ENCODE measurements around the gene NLK.

Gene NLK

DNA sequence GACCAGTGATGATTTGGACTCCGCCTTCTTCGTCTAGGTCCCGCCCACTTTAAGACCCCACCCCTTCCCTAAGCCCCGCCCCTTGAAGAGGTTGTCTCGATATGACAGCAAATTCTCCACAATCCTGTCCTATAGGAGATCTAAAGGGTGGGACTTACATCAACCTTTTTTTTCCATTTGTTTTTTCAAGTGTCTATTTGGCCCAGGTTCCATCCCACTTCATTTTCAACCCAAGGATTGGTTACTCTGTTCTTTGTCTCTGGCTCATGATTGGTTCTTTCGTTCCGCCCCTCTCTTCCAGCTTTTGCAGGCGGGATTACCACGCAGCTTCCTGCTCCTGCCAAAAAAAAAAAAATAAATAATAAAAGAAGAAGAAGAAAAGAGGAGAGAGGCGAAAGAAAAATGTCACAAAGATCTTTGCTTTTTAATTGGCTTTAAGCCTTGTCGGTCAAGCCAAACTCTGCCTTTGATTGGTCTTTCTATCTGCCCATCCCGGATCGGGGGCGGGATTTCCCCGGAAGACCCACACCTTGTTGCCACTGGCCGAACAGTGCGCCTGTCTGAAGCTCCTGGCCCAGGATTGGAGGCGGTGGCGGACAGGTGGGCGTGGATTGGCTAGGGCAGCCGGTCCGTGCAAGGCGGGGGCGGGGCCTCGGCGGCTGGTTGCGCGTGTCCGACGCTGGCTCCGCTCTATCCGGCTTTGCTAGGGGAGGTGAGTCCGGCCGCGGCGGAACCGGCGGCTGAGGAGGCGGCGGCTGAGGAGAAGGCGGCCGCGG is 1.2 kb upstream of the NLK start:
- peak; percentile 99 to 100 for DNase-seq

DNA sequence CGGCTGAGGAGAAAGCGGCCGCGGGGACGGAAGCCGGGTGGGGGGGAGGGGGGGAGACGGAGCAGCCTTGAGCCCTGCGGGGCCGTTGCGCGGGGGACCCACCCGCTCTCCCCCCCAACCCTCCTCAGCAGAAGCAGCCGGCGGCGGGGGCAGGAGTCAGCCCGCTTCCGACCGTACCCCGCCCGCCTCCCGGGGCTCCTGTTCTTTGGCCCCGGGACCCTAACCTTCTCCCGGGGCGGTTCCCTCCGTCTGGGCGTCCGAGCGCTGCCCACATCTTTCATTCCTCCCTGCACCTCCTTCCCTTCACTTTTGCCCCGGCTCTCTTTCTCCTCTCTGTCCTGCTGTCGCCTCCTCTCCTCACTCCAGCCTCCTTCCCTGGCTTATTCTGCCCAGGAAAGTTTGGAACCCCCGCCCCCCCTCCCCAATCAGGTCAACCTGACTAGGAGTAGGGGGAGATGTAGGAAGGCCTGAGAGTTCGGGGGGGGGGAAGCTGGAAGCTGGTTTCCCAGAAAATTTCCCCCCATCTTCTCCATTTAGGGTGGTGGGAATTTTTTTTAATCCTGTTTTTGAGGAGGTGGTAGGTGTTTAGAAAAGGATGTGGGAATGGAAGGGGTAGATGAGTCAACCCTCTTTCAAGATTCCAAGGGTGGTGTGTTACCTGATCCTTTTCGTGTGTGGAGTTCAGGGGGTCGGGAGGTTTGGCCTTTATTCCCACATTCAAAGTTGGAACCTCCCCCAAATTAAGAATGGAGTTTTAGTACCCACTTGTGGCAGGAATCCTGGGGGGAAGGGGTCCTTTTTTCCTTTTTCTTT is 427 bp upstream of the NLK start:
- no peak for DNase-seq

DNA sequence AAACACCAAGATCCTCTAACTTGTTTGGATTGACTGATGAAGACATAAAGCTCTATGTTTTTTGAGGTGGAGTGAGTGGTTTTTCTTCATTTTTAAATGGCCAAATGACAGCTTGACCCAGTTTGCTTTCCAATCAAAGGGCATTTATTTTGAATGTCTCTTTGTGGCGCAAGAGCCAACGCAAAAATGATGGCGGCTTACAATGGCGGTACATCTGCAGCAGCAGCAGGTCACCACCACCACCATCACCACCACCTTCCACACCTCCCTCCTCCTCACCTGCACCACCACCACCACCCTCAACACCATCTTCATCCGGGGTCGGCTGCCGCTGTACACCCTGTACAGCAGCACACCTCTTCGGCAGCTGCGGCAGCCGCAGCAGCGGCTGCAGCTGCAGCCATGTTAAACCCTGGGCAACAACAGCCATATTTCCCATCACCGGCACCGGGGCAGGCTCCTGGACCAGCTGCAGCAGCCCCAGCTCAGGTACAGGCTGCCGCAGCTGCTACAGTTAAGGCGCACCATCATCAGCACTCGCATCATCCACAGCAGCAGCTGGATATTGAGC is 329 bp downstream of the NLK start:
- no peak for DNase-seq

DNA sequence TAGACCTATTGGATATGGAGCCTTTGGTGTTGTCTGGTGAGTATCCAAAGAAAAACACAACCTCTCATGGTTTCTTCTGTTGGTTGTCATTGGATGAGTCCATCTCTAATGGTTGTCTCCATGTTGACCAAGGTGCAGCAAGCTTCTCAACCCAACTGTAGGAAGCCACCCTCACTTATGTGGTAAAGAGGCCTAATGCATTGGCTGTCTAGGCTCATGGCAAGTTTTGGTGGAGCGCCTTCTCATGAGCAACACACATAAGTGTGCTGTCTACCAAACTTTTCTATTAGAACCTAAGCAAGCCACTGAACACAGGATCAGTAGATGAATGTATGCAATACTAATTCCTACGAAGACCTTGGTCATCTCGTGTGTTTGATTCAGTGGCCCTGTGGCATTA is 819 bp downstream of the NLK start:
- no peak for DNase-seq

DNA sequence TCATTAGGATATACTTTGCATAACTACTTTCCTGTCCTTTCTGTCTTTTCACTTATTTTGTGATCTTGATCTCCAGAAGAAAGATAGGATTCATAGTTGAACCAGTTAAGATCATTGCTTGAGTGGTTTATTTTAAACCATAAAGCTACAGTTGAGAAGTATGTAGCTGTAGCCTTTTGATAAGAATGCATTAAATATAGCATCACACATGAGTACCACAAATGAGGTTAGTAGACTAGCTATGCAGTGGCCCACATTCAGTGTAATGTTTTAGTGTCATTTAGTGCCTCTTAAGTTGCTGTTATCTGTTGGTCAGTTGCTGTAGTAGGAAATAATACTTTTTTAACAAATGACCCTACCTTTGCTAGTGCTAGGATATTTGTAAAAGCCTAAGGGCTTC is 1.3 kb downstream of the NLK start:
- DNase-seq = no peak

DNA sequence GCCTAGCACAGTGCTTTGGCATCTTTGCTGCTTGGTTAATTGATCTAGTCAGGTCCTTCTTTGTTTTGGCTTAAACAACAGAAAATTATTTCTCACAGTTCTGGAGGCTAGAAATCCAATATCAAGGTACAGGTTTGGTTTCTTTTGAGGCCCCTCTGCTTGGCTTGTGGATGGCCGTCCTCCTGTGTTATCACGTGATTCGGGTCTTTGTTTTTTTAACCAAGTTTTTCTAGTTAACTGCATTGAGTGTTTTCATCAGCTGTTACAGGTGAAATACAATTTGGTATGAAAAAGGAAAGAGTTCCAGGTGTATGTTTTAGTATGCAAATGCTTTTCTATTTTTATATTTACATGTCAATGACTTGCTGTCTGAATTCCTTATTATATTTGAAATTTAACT is 2.8 kb downstream of the NLK start:
- DNase-seq = no peak

DNA sequence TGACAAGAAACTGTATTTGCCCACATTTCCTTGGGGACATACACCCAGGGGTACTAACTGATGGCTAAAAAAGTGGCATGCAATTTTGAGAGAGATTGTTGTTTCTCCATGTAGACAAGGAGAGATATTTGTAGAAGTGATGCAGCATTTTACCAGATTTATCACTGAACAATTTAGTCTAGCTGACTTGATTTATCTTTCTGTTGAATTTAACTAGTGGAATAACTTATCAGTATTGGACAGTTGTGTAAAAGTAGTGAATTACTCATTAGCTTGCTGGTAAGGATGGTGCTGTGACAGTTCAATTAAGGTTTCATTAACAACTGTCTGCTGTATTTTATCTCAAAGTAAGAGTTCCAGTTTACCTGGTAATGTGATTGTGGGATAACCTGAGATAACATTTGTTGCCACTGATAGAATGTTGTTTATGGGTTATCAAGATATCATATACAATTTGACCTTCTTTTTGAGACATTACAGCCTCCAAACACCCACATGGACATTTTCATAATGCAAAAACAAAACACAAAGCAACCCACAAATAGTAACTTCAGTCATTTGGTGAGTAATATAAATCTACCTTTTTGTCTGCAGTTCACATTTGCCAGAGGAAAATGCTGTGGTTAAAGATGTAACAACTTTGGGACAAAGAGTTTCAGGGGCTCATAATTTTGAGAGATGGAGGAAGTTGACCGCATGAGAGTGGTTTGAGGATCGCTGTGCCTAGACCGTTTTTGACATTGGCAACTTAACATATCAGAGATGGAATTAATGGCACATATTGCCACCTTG is 3.8 kb downstream of the NLK start:
- no peak for DNase-seq

DNA sequence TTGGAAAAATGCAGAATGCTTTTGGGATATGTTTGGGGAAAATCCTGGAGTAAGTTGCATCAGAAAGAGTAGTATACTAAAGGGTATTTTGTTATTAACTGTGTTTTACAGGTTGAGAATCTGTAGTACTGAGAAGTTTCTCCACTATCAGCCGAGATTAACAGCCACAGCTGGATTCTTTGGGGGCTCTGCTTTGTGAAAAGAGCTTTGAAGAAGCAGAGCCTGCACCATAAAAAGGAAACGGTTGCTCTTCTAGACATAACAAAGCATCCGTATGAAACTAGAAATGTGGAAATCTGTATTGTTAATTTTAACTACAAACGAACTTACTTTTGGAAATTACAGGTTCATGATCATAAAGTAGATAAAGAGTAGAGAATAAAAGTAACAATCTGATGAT is 5.3 kb downstream of the NLK start:
- DNase-seq = no peak

DNA sequence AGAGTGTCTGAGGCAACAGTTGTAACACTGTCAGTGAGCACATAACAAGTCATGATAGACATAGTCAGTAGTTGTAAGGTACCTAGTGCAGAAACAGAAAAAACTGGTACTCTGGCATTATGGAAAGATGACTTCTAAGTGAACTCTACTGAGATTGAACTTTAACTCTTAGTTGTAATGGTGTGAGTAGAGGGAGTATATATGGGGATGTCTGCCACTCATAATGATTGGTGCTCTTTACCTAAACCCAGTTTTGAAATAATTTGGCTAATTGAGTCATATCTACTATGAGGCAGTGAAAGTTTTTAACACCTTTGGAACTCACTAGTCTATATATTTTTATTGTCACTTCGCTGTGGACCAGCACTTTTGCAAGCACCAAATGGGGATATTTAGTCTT is 6.6 kb downstream of the NLK start:
- DNase-seq = no peak

DNA sequence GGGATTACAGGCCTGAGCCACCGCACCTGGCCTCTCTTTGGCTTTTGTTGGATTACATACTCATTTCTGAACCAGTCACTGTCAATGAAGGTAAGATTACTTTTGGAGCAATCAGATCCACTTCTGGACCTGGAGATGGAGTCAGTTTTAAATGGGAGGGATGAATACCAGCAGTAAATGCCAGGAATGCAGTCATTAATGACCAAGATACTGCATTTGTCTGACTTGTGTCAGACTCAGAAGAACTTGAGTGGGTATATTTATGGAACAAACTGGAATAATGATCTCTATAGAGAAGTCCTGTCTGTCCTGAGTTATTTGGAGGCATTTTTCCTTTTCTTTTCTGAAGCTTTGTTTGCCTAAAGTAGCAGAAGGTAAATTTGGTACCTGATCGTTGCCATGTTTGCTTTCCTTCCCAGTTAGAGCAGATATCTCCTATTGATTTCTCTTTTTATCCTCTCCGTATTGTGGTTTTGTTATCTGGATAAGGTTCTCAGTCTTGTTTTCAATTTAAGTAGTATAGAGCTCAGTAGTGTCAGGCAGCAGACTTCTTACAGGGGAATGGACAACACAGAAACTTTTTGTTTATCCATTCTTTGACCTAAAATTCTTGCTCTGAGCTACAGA is 10.7 kb downstream of the NLK start:
- no peak for DNase-seq

DNA sequence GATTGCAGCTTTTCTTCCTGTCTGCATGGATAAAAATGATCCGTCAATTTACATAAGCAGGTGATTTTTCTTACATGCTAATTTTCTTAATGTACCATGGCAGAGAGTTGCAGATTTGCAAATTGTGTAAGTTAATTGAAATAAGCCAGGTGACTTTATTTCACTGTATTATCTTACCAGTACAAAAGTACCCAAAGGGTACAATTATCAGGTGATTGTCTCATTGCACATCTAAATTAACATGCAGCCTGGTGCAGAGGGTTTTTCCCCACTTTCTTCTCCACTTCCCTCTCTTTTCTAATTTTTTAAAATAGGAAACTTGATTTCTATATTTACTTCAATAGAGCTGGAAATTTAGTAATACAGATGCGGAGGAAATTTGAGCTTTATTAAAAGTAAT is 11.2 kb downstream of the NLK start:
- DNase-seq = no peak

DNA sequence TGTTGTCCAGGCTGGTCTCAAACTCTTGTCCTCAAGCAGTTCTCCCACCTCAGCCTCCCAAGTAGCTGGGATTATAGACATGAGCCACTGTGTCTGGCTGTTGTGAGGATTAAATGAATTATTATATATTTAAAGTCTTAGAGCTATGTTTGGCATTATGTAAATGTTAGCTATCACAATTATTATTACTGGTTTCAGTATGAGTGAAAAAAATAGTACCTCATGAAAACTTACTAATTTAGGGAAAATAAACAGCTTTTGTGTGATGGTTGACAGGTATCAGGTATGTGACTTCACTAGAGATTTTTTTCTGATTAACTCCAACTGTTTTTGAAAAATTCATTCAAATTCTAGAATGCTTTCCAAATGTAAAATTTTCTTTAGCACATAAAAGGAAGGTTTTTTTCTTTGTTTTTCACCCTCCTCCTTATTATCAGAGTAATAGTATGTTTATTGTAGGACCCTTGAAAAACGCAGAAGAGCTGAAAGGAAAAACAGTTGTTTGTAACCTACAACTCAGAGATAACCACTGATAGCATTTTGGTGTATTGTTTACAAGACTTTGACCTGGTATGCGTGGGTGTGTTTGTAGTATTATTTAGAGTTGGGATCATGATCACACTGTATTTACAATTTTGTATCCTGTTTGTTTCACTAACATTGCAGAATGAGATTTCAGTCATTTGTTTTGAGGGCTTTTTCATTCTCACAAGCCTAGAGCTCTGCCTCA is 13.2 kb downstream of the NLK start:
- DNase-seq = no peak

DNA sequence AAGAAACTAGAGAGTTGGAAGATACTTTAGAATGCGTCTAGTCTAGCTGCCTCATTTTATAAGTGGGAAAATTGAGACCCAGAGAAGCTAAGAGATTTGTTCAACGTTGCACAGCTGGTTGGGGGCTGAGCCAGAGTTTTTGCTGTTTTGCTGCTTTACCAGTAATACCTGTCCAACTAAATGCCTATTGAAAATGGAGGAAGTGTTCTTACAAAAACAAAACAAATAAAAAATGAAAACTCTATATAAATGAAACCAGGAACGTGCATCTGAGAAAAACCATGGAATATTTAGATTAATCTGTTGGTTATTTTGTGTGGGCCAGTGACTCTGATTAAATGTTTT is 13.8 kb downstream of the NLK start:
- no peak for DNase-seq

DNA sequence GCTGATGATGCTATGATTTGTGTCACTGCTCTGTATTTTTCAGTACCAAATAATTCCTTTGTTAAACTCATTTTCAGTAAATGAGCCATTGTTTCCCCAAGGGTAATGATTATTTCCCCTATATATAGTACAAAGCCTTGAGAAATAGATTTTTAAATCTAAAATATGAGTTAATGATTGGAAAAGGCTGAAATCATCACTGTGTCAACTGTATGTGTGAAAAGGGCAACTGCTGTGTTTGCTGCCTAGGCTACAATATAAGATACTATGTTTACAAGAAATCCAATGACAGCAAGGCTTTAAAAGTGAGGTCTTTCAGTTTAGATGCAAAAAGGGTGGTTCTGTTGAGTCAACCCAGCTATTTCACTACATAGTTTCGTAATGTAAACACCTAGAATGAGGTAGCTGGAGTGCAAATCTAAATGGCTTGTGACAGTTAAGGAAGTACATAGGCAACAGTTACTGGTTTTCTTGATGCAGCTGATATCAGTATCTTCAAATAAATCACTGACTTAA is 15.3 kb downstream of the NLK start:
- DNase-seq = no peak

DNA sequence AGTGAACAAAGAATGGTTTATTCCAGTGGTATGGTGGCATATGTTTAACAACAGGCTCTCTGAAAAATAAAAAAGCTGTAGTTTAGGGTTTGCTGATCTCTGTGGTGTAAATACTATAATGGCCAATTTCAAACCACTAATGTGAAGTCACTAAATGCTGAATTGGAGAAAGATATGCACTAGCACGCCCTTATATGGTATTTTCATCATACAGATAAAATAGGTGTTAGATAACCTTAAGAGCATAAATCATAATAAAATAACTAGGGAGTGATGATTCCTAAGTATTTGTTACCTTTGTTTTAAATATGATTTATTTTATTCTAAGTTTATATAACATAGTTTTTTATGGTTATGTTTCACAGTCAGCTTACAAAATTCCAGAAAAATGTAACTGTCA is 17.2 kb downstream of the NLK start:
- DNase-seq = no peak

DNA sequence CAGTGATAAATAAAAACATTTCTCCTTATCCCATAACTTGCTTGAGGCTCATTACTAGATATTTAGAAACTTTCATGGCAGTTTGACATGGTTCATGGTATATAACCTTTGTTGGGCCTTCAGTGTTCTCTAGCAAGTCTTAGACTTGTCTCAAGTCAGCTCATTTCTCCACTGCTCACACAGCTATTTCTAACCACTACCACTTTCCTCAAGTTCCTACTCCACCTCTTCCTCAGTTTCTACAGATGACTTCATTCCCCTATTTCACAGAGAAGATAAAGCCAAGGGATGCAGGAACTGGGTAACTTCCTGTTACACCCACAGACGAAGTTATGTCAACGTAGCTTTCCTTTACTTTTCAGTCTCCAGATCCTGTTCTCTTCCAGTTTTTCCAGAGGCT is 23.2 kb downstream of the NLK start:
- no peak for DNase-seq

DNA sequence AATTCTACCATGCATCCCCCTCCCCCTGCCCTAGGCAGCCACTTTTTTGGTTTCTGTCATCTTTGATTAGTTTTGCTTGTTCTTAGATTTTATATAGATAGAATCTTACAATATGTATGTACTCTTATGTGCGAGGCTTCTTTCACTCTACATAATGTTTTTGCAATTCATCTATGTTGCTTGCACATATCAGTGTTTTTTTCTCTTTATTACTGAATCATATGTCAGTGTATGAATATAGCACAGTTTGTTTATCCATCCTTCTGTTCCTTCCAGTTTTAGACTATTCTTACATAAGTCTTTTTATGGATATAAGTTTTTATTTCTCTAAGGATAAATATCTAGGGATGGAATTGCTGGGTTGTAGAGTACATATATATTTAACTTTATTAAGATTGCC is 26.6 kb downstream of the NLK start:
- no peak for DNase-seq

DNA sequence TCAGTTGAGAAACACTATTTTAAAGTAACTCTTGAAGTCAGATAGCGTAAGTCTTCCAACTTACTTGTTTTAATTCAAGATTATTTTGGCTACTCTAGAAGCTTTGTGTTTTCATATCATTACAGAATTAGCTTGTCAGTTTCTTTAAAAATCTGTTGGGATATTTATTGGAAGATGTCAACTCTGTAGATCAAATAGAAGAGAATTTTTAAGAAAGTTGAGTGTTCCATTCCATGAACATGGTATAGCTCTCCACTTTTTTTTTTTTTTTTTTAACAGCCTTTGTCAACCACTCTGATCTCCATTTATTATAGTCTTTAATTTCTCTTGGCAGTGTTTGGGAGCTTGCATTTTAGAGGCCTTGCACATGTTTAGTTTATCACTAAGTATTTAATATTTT is 28.7 kb downstream of the NLK start:
- no peak for DNase-seq

DNA sequence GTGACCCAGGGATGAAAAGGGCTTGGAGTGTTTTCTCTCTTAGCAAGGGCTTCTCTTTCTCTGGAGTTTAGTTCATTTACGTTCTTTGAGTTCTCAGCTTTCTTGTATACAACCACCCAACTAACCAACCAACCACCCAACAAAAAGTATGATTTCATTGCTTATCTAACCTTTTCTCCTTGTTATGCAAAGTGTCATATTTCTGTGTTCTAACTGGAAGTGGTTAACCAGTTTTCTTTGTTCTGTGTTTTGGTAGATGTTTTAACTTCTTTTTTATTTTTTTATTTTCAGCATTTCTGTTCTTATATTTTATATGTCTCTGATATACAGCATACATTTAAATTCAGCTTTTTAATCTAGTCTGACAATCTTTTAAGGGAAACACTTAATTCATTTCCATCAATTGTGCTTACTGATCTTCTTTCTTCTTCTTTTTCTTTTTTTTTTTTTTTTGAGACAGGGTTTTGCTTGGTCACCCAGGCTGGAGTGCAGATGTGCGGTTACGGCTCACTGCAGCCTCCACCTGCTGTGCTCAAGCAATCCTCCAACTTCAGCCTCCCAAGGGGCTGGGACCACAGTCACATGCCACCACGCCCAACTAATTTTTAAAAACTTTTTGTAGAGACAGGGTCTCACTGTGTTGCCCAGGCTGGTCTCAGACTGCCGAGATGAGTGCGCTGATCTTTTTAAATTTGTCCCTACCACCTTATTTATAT is 29.6 kb downstream of the NLK start:
- DNase-seq = no peak

DNA sequence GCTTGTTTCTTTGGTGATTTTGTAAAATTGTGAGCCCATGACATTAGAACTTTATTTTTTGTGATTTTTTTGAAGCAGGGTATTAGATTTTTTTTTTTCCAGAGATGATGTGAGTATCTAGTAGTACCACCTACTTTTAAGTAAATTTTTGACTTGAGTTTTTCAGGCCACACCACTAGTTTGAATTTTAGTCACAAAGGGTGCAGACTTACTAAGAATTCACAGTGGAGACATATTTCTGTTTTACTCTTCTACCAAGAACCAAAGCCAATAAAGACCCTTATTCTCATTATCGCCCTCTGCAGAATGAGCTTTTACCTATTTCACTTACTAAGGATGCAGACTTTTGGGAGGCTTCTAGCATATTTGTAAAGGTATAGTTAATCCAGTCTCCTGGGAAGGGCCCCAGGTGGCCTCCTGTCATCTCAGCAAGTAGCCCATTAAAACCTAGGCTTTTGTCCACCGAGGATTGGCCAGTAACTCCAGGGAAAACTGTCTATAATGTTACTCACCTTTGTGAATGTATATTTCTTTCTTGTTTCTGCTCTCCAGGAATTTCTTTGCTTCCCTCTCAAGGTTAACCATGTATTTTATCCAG is 30.6 kb downstream of the NLK start:
- no peak for DNase-seq

DNA sequence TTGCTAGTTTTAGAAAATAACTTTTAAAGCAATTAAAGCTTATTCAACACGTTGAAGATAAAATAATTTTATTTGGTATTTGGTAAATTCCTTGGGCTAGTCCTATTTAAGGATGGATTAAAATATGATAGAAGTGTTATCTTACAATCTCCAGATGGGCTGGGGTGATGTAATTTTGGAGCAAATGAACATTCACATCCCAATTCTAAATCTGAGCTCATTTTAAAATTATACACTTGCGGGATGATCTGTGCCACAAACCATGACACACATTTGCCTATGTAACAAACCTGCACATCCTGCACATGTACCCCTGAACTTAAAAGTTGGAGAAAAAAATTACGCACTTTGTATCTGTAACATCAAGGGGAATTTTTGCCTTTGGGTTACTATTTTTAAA is 31.5 kb downstream of the NLK start:
- DNase-seq = no peak
